HEK293T (cell line): ENCODE measurements around the gene NOL6.

Experiments
- CTCF ChIA-PET: fragments of 350-600 bp; formaldehyde crosslinking; extraction: SDS; loops from one replicate; lab custom pipeline; 2021; ENCODE audit warnings: antibody characterized with exemption, inconsistent platforms; lab: Yijun Ruan, JAX
- POLR2A ChIA-PET: fragments of 350-600 bp; formaldehyde crosslinking; extraction: SDS; loops from one replicate; lab custom pipeline; 2020; ENCODE audit warnings: antibody characterized with exemption, inconsistent platforms; lab: Yijun Ruan, JAX
- DNase-seq: peaks from one replicate; pipeline ENCODE4 v3.0.0; 2012; ENCODE audit warnings: mixed read lengths; ENCODE audit errors: extremely low spot score
- ARNT ChIP-seq: fragments of 450-650 bp; IDR thresholded peaks from 2 replicates; pipeline ENCODE4 v1.6.1; 2017; ENCODE audit warnings: mild to moderate bottlenecking
- BHLHE40 ChIP-seq: fragments of 450-650 bp; IDR thresholded peaks from 2 replicates; pipeline ENCODE4 v1.6.1; 2016; ENCODE audit warnings: mild to moderate bottlenecking, moderate library complexity, borderline replicate concordance
- CTBP1 ChIP-seq: fragments of 450-650 bp; IDR thresholded peaks from 2 replicates; pipeline ENCODE4 v1.6.1; 2016; ENCODE audit warnings: borderline replicate concordance
- ELF4 ChIP-seq: fragments of 450-650 bp; IDR thresholded peaks from 2 replicates; pipeline ENCODE4 v1.6.1; 2017; ENCODE audit warnings: antibody characterized with exemption
- FOXA1 ChIP-seq: fragments of 450-650 bp; IDR thresholded peaks from 2 replicates; pipeline ENCODE4 v1.6.1; 2016; ENCODE audit warnings: mild to moderate bottlenecking
- FOXK2 ChIP-seq: fragments of 450-650 bp; IDR thresholded peaks from 2 replicates; pipeline ENCODE4 v1.6.1; 2016; ENCODE audit warnings: mild to moderate bottlenecking
- FOXM1 ChIP-seq: fragments of 450-650 bp; IDR thresholded peaks from 2 replicates; pipeline ENCODE4 v1.6.1; 2017; ENCODE audit warnings: mild to moderate bottlenecking, borderline replicate concordance
- HDGF ChIP-seq: fragments of 450-650 bp; IDR thresholded peaks from 2 replicates; pipeline ENCODE4 v1.6.1; 2017; ENCODE audit warnings: antibody characterized with exemption, borderline replicate concordance
- L3MBTL2 ChIP-seq: fragments of 450-650 bp; conservative IDR thresholded peaks from 2 replicates; pipeline ENCODE4 v1.6.1; 2016; ENCODE audit warnings: mild to moderate bottlenecking
- LEF1 ChIP-seq: fragments of 450-650 bp; IDR thresholded peaks from 2 replicates; pipeline ENCODE4 v1.6.1; 2017; ENCODE audit warnings: mild to moderate bottlenecking, borderline replicate concordance
- NFRKB ChIP-seq: fragments of 450-650 bp; IDR thresholded peaks from 2 replicates; pipeline ENCODE4 v1.6.1; 2016; ENCODE audit warnings: mild to moderate bottlenecking, moderate library complexity
- SP1 ChIP-seq: fragments of 450-650 bp; IDR thresholded peaks from 2 replicates; pipeline ENCODE4 v1.6.1; 2017
- SUZ12 ChIP-seq: fragments of 450-650 bp; IDR thresholded peaks from 2 replicates; pipeline ENCODE4 v1.6.1; 2016; ENCODE audit warnings: mild to moderate bottlenecking
- TARDBP ChIP-seq: fragments of 450-650 bp; IDR thresholded peaks from 2 replicates; pipeline ENCODE4 v1.6.1; 2016
- ZNF384 ChIP-seq: fragments of 450-650 bp; IDR thresholded peaks from 2 replicates; pipeline ENCODE4 v1.6.1; 2016
- TF ChIP-seq, protein P1 (sequence below): fragments of 450-650 bp; IDR thresholded peaks from 2 replicates; pipeline ENCODE4 v1.6.1; 2016

The NOL6 gene

DNA sequence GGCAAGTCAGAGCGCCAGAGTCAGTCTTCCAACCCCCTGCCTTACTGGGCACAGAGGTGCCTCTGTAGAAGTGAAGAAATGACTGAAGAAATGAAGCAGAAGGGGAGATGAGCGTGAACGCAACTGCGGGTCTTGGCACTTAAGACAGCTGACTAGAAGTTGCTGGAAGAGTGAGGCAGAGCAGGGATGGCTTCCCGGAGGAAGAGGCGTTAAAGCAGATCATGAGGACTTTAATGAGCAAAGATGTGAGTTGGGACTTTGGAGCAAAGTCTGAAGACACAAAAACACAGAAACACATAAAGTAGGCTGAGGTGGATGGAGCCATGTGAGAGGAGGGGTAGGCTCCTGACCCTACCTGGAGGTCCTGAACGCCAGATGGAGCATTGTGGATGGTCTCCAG, 33.5 kb downstream of the NOL6 start:
- POLR2A ChIA-PET = no interaction called here
- no peak for DNase-seq
- CTCF ChIA-PET = interaction anchor here (1.2 kb wide), 1 partner anchor 13 kb away, joined by 4 read pairs; no protein-coding TSS in a partner anchor
- TF ChIP-seq HDGF (no peak), ELF4 (no peak), ARNT (no peak), BHLHE40 (no peak), L3MBTL2 (no peak), NFRKB (no peak), SUZ12 (no peak), TARDBP (no peak), FOXK2 (no peak)

DNA sequence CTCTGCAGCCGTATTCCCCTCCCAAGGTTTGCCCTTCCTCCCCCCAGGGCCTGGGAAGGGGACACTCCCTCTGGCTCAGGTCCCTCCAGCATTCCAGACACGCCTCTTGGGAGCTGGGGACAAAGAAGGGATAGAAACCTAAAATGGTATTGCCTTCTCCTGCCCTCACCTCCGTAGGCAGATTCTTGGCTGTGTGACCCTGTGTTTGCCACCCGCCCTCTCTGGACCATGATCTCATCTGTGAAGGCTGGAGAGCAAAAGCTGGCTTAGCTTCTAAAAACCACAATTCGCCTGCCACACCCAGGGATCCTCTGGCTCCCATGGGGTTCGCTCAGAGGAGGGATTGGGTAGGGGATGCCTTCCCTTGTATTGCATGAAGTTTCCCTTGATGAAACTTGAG, 34.0 kb downstream of the NOL6 start:
- TF ChIP-seq CTBP1 (no peak), FOXM1 (no peak), SUZ12 (no peak), L3MBTL2 (no peak), ZNF384 (no peak)
- CTCF ChIA-PET = interaction anchor here (1.2 kb wide), 1 partner anchor 13 kb away, joined by 4 read pairs; no protein-coding TSS in a partner anchor
- POLR2A ChIA-PET = no interaction called here
- DNase-seq = no peak

DNA sequence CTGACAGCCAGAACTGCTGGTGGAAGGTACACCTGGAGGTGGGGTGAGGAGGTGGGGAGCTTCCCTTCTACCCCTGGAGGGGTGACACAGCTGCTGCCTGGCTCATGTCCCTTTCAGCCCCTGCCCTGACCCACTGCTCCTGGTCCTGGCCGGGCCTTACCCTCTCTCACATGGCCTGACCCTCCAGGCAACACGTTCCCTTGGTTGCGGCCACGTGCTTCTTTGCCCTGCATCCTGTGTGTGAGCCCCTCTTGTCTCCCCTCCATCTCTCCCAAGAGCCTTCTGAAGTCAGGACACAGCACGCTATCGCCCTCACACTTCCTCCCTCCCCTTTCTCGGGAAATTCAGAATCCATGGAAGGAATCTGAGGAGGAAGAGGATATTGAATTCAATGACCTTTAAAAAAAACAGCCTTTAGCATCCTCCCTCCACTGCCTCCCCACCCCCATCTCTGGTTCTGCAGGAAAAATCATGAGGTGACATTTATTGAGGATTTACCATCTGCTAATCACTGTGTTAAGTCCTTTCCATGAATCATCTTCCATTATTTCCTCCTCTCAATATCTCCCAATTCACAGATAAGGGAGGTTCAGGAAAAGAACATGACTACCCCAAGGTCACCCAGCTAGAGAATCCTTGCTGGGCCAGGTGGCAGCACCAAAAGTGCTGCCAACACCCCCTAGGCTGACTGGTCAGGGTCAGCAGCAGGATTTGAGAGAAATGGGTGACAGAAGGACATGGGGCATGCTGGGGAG, 34.6 kb downstream of the NOL6 start:
- CTCF ChIA-PET = interaction anchor here (1.2 kb wide), 1 partner anchor 14 kb away, joined by 4 read pairs; no protein-coding TSS in a partner anchor
- TF ChIP-seq BHLHE40 (no peak), LEF1 (no peak), CTBP1 (no peak), SP1 (no peak), ZNF384 (no peak), HDGF (no peak), FOXM1 (no peak), SUZ12 (no peak), L3MBTL2 (no peak), TARDBP (no peak), FOXK2 (no peak)
- TF ChIP-seq, protein P1, sequence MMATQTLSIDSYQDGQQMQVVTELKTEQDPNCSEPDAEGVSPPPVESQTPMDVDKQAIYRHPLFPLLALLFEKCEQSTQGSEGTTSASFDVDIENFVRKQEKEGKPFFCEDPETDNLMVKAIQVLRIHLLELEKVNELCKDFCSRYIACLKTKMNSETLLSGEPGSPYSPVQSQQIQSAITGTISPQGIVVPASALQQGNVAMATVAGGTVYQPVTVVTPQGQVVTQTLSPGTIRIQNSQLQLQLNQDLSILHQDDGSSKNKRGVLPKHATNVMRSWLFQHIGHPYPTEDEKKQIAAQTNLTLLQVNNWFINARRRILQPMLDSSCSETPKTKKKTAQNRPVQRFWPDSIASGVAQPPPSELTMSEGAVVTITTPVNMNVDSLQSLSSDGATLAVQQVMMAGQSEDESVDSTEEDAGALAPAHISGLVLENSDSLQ = no peak
- no peak for DNase-seq
- POLR2A ChIA-PET = no interaction called here

DNA sequence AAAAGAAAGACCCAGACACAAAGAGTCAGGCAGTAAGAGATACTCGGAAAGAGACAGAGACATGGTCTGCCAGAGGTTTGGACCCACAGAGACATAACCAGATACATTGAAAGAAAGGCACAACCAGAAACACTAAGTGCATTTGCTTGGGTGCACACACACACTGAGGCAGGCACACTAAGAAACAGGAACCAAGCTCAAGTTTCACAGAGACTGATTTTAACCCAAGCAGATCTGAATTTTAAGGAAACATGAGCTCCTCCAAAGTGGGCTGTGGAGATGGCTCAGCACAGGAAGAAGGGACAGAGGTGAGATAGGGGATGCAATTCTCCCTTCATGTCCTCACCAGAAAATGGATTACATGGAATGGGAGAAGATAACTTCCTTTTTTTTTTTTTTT, 35.8 kb downstream of the NOL6 start:
- no peak for TF ChIP-seq L3MBTL2
- no peak for TF ChIP-seq ARNT
- no peak for TF ChIP-seq SP1
- TF ChIP-seq, protein P1 = no peak
- TF ChIP-seq FOXA1 = no peak
- no peak for TF ChIP-seq BHLHE40
- TF ChIP-seq SUZ12 = no peak
- TF ChIP-seq ELF4 = no peak
- TF ChIP-seq ZNF384 = no peak
- TF ChIP-seq LEF1 = no peak
- TF ChIP-seq FOXM1 = no peak
- TF ChIP-seq NFRKB = no peak
- TF ChIP-seq TARDBP = no peak
- no peak for TF ChIP-seq FOXK2
- no peak for TF ChIP-seq HDGF
- no peak for TF ChIP-seq CTBP1
- no peak for DNase-seq
- POLR2A ChIA-PET = no interaction called here
- CTCF ChIA-PET = interaction anchor here (0.7 kb wide), 1 partner anchor 34 kb away, joined by 3 read pairs; no protein-coding TSS in a partner anchor

DNA sequence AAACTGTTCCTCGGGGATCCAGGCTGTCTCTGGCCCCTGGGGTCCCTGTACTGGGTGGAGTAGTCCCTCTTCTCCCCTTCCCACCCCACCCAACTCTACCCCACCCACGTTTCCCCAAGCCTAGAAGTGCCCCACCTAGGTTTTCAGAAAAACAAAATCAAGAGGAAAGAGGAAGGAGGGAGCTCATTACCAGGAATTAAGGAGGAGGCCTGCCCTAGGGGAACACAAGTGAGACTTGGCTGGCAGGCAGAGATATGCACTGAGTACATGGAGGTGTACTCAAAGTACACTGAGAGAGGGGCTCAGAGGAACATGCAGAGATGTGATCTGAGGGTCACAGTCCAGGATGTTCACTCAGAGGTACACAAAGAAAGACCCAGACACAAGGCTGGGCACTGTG, 36.5 kb downstream of the NOL6 start:
- TF ChIP-seq L3MBTL2 (no peak), NFRKB (no peak), LEF1 (no peak), ELF4 (no peak), SUZ12 (no peak), HDGF (no peak), SP1 (no peak), CTBP1 (no peak), FOXA1 (no peak), FOXM1 (no peak), BHLHE40 (no peak), FOXK2 (no peak), ARNT (no peak), TARDBP (no peak), ZNF384 (no peak)
- TF ChIP-seq, protein P1 = no peak
- POLR2A ChIA-PET = no interaction called here
- DNase-seq = no peak
- CTCF ChIA-PET = interaction anchor here (0.6 kb wide), 1 partner anchor 16 kb away, joined by 3 read pairs; no protein-coding TSS in a partner anchor

DNA sequence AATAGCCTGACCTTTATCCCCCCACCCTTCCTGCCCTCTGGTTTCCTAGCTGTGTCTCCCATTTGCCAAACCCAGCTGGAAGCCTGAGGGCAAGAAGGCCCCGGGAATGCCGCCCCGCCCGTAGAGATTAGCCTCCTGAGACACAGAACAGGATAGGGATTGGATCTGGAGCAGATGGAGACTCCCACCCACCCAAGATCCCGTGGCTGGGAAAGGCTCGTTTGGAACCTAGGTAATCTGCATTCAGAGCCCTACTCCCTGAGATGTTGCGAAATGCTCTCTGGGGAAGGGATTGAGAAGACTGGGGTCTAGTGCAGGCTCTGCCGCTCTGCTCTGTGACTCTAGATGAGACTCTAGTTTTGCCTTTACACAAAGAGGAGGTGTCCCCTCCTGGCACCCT, 37.3 kb downstream of the NOL6 start:
- POLR2A ChIA-PET = no interaction called here
- DNase-seq = no peak
- TF ChIP-seq SP1 (no peak), ELF4 (no peak)
- CTCF ChIA-PET = no interaction called here
